HG03342 (cell line): Measurements from ENCODE around the gene EPHB4.
"Not testable (repeated sequence)": the region's sequence is repeated elsewhere in the genome, so short reads cannot be mapped to it uniquely, and the experiment has no call there.

Experiments
- ATAC-seq: cut with Tn5 transposase; IDR thresholded peaks from one replicate; pipeline ENCODE4 v1.9.1; 2021; ENCODE audit warnings: mild to moderate bottlenecking, moderate library complexity; ENCODE audit not compliant: unreplicated experiment

The EPHB4 gene

GRCh38 chr7:100791881-100792666, 35.2 kb downstream of the EPHB4 start:
- ATAC-seq = no peak

GRCh38 chr7:100789055-100789454, 38.3 kb downstream of the EPHB4 start:
- ATAC-seq = no peak

- ATAC-seq = no peak
Observed at GRCh38 chr7:100786323-100786722, 41.0 kb downstream of the EPHB4 start.

DNA sequence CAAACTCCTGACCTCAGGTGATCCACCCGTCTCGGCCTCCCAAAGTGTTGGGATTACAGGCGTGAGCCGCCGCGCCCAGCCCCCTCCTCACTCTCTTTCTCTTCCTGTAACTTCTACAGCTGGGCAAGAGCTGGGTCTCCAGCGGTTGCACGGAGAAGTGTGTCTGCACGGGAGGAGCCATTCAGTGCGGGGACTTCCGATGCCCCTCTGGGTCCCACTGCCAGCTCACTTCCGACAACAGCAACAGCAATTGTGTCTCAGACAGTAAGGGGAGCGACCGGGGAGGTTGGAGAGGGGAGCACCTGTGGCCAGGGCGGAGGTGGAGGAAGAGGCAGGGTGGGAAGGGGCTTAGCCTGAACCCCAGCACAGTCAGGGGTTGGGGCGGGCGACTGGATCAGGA, 41.4 kb downstream of the EPHB4 start:
- no peak for ATAC-seq

GRCh38 chr7:100783804-100784203, 43.5 kb downstream of the EPHB4 start:
- ATAC-seq = no peak

DNA sequence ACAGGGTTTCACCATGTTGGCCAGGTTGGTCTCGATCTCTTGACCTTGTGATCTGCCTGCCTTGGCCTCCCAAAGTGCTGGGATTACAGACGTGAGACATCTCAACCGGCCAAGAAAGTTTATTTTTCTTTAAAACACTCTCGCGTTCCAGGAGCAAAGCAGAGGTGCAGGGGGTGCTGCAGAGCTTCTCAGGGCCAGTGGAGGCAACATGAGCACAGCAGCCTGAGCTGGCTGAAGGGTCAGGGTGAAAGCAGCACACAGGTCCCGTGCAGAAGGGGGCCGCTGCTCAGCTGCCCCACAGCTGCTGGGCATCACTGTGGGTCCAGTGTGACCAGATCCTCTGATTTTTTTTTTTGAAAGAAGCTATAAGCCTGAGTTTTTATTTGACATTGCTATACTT, 46.1 kb downstream of the EPHB4 start:
- ATAC-seq = no peak

GRCh38 chr7:100779359-100779758, 48.0 kb downstream of the EPHB4 start:
- no peak for ATAC-seq

GRCh38 chr7:100778061-100778621, 49.2 kb downstream of the EPHB4 start:
- ATAC-seq = no peak

DNA sequence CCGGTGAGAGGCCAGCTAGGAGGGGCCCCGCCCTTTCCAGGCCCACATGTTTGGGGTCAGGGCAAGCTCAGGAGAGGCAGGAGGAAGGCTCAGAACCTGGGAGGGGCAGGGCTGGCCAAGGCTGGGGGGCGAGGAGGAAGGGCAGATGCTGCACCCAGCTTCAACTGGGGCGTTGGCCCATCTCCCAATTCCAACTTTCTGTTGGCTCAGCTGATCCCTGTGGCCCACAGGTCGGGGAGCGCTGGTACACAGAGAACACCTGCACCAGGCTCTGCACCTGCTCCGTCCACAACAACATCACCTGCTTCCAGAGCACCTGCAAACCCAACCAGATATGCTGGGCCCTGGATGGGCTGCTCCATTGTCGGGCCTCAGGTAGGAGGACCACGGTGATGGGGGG, 53.8 kb downstream of the EPHB4 start:
- no peak for ATAC-seq

- no peak for ATAC-seq
Observed at GRCh38 chr7:100768784-100769183, 58.5 kb downstream of the EPHB4 start.

- ATAC-seq = no peak
Observed at GRCh38 chr7:100765250-100765649, 62.1 kb downstream of the EPHB4 start.

GRCh38 chr7:100764841-100765240, 62.5 kb downstream of the EPHB4 start:
- no peak for ATAC-seq

- no peak for ATAC-seq
Observed at GRCh38 chr7:100763556-100764140, 63.7 kb downstream of the EPHB4 start.

- ATAC-seq = not testable (repeated sequence)
Observed at GRCh38 chr7:100762841-100763240, 64.5 kb downstream of the EPHB4 start.

- no peak for ATAC-seq
Observed at GRCh38 chr7:100759357-100760171, 67.8 kb downstream of the EPHB4 start.

DNA sequence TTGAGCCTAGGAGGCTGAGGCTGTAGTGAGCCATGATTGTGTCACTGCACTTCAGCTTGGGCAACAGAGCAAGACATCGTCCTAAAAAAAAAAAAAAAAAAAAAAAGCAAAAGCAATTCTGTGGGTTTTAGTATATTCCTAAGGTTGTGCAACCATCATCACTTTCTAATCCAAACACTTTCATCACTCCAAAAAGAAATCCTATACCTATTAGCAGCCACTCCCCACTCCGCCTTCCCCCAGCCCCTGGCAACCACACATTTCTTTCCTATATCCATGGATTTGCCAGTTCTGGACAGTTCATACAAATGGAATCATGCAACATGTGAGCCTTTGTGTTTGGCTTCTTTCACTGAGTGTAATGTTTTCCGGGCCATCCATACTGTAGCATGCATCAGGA, 73.6 kb downstream of the EPHB4 start:
- no peak for ATAC-seq

DNA sequence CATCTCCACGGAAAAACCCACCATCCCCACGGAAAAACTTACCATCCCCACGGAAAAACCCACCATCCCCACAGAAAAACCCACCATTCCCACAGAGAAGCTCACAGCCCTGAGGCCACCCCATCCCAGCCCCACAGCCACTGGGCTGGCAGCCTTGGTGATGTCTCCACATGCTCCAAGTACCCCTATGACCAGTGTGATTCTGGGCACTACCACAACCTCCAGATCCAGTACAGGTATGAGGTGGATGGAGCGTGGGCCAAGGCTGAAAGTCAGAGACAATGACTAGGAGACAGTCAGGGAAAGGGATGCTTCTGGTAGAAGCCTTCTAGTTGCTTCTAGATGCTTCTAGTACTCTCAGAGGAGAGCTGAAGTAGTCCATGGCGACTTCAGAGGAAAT, 74.3 kb downstream of the EPHB4 start:
- no peak for ATAC-seq
